ENCODE results near the gene ASPSCR1. TPM values are rescaled to one million over a fixed set of nuclear protein-coding genes. Genes with fewer than 3 reads are reported as not detected.
A peak's percentile ranks its signal among the peaks of the same experiment; 100 is the strongest.

Gene ASPSCR1
- total and polyA plus RNA-seq, 2 of the 13 experiments (the other 11 are each of a cell fraction or from before 2014, with no cell fraction given), result 274 to 314 TPM

DNA sequence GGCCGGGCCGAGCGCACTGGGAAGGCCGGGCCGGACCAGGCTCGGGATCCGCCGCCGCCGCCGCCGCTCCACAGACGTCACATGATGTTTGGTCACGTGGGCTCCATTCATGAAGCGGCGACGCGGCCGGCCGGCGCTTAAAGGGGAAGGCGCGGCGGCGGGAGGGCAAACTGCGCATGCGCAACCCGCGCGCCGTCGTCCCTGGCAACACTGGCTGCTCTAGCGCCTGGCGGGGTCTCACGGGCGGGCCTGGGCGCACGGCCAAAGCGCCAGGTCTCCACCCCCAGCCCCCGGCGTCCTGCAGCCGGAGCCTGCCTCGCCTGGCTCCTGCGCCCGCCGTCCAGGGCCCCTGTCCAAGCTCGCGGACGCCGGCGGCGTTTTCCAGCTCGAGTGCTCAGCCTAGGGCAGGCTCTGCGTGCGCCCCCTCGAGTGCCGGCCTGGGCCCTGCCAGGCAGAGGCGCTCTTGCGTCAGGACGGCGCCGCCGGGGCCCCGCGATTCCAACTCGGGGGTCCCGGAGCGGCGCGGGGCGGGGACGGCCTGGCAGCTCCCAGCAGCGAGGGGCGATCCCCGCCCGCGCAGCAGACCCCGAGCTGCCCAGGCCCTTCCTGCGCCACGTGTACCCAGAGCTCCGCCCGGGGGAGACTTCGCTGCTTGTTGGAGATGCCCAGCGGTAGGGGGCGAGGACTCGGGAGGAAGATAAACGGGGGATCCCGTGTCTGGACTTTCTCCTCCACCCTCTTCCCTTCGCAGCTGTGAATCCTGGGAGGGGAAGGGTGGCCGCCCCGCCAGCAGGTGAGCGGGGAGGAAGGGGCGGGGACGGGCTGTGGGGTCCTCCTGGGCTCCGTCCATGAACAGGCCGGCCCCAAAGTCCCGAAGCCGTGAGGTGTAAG lies 49.5 kb upstream of the ASPSCR1 start, which contains the start of gene MAFG (continued):
- peak; percentile 49; the same call in 1 of the 2 replicates for TF ChIP-seq PHF8 (CRISPR knock-in tag; IDR thresholded peaks at IDR 0.05)
- TF ChIP-seq ZNF180 (CRISPR knock-in tag; IDR thresholded peaks at IDR 0.05; ENCODE audit: borderline replicate concordance, low read depth), result 0 out of 2 replicates have a peak, but pooled peaks have one; percentile 66
- TF ChIP-seq SOX5 (CRISPR knock-in tag; IDR thresholded peaks at IDR 0.05; ENCODE audit: borderline replicate concordance), result no peak
- TF ChIP-seq, protein P1, sequence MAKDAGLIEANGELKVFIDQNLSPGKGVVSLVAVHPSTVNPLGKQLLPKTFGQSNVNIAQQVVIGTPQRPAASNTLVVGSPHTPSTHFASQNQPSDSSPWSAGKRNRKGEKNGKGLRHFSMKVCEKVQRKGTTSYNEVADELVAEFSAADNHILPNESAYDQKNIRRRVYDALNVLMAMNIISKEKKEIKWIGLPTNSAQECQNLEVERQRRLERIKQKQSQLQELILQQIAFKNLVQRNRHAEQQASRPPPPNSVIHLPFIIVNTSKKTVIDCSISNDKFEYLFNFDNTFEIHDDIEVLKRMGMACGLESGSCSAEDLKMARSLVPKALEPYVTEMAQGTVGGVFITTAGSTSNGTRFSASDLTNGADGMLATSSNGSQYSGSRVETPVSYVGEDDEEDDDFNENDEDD (CRISPR knock-in tag; IDR thresholded peaks at IDR 0.05; ENCODE audit: borderline replicate concordance), result peak; percentile 78
- no peak for TF ChIP-seq SRF (IDR thresholded peaks at IDR 0.05; ENCODE audit: low read depth, low read length)
- TF ChIP-seq POGZ (CRISPR knock-in tag; IDR thresholded peaks at IDR 0.05), result peak; percentile 58; the same call in 1 of the 2 replicates
- TF ChIP-seq ARID2 (CRISPR knock-in tag; IDR thresholded peaks at IDR 0.05; ENCODE audit: borderline replicate concordance), result peak; percentile 18; the same call in 1 of the 2 replicates
- TF ChIP-seq ZNF670 (CRISPR knock-in tag; IDR thresholded peaks at IDR 0.05; ENCODE audit: borderline replicate concordance), result no peak
- TF ChIP-seq, protein P2, sequence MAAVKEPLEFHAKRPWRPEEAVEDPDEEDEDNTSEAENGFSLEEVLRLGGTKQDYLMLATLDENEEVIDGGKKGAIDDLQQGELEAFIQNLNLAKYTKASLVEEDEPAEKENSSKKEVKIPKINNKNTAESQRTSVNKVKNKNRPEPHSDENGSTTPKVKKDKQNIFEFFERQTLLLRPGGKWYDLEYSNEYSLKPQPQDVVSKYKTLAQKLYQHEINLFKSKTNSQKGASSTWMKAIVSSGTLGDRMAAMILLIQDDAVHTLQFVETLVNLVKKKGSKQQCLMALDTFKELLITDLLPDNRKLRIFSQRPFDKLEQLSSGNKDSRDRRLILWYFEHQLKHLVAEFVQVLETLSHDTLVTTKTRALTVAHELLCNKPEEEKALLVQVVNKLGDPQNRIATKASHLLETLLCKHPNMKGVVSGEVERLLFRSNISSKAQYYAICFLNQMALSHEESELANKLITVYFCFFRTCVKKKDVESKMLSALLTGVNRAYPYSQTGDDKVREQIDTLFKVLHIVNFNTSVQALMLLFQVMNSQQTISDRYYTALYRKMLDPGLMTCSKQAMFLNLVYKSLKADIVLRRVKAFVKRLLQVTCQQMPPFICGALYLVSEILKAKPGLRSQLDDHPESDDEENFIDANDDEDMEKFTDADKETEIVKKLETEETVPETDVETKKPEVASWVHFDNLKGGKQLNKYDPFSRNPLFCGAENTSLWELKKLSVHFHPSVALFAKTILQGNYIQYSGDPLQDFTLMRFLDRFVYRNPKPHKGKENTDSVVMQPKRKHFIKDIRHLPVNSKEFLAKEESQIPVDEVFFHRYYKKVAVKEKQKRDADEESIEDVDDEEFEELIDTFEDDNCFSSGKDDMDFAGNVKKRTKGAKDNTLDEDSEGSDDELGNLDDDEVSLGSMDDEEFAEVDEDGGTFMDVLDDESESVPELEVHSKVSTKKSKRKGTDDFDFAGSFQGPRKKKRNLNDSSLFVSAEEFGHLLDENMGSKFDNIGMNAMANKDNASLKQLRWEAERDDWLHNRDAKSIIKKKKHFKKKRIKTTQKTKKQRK (IDR thresholded peaks at IDR 0.05; ENCODE audit: low read length), result no peak
- TF ChIP-seq TBX2 (CRISPR knock-in tag; IDR thresholded peaks at IDR 0.05; ENCODE audit: borderline replicate concordance), result peak; percentile 87
- TF ChIP-seq, protein P3, sequence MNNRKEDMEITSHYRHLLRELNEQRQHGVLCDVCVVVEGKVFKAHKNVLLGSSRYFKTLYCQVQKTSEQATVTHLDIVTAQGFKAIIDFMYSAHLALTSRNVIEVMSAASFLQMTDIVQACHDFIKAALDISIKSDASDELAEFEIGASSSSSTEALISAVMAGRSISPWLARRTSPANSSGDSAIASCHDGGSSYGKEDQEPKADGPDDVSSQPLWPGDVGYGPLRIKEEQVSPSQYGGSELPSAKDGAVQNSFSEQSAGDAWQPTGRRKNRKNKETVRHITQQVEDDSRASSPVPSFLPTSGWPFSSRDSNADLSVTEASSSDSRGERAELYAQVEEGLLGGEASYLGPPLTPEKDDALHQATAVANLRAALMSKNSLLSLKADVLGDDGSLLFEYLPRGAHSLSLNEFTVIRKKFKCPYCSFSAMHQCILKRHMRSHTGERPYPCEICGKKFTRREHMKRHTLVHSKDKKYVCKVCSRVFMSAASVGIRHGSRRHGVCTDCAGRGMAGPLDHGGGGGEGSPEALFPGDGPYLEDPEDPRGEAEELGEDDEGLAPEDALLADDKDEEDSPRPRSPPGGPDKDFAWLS (CRISPR knock-in tag; IDR thresholded peaks at IDR 0.05; ENCODE audit: borderline replicate concordance), result peak; percentile 72
- TF ChIP-seq KLF9 (CRISPR knock-in tag; IDR thresholded peaks at IDR 0.05; ENCODE audit: low read depth), result 0 out of 2 replicates have a peak, but pooled peaks have one; percentile 36
- peak; percentile 98; the same call in 1 of the 2 replicates for TF ChIP-seq ZNF556 (CRISPR knock-in tag; IDR thresholded peaks at IDR 0.05; ENCODE audit: borderline replicate concordance)
- TF ChIP-seq ZNF83 (CRISPR knock-in tag; IDR thresholded peaks at IDR 0.05; ENCODE audit: borderline replicate concordance), result peak; percentile 96
- TF ChIP-seq KAT7 (CRISPR knock-in tag; IDR thresholded peaks at IDR 0.05; ENCODE audit: borderline replicate concordance), result peak; percentile 72; the same call in 1 of the 2 replicates
- peak; percentile 93 for TF ChIP-seq ZFP90 (CRISPR knock-in tag; IDR thresholded peaks at IDR 0.05; ENCODE audit: borderline replicate concordance)
- peak; percentile 68; the same call in 1 of the 2 replicates for TF ChIP-seq SNAPC2 (CRISPR knock-in tag; IDR thresholded peaks at IDR 0.05)
- TF ChIP-seq ONECUT2 (CRISPR knock-in tag; IDR thresholded peaks at IDR 0.05), result 0 out of 2 replicates have a peak, but pooled peaks have one; percentile 13
- no peak for TF ChIP-seq ZSCAN12 (CRISPR knock-in tag; IDR thresholded peaks at IDR 0.05)
- TF ChIP-seq, protein P4, sequence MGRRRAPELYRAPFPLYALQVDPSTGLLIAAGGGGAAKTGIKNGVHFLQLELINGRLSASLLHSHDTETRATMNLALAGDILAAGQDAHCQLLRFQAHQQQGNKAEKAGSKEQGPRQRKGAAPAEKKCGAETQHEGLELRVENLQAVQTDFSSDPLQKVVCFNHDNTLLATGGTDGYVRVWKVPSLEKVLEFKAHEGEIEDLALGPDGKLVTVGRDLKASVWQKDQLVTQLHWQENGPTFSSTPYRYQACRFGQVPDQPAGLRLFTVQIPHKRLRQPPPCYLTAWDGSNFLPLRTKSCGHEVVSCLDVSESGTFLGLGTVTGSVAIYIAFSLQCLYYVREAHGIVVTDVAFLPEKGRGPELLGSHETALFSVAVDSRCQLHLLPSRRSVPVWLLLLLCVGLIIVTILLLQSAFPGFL (CRISPR knock-in tag; IDR thresholded peaks at IDR 0.05), result no peak
